ENCODE measurements around the gene PPP4C. TPM values are rescaled to one million over a fixed set of nuclear protein-coding genes. Genes with fewer than 3 reads are reported as not detected.

The PPP4C gene
- total and polyA plus RNA-seq, 11 donors = 29.9 to 89.0 (median 43.5) TPM

GRCh38 chr16:30127993-30128392, 52.2 kb downstream of the PPP4C start:
- H3K27me3 ChIP-seq = no peaks in the 10 kb centered on the region
- no peaks in the 10 kb centered on the region for H3K9me3 ChIP-seq
- ATAC-seq (no peak), DNase-seq (no peak)
- no peak for TF ChIP-seq CTCF (IDR thresholded peaks at IDR 0.05)
- TF ChIP-seq POLR2A (IDR thresholded peaks at IDR 0.05) = no peak
- 86 to 97% (median 88%) methylated on average over 1 of the region's 1 CpG for WGBS, 4 donors
- intact Hi-C loops (cut with DNase I) = loop anchor here in 3 of 10 donors (10.0 kb wide), 2 partner anchors 63 to 287 kb away; partner anchors contain the start of gene ALDOA (in 1 of the 3)
- no peaks in the 10 kb centered on the region for H3K36me3 ChIP-seq
- no peak overlapping the region for H3K27ac ChIP-seq
- H3K4me1 ChIP-seq = peaks cover 0 to 23% (median 2%) of the 10 kb centered on the region in 12 donors
- no peak overlapping the region for H3K4me3 ChIP-seq

DNA sequence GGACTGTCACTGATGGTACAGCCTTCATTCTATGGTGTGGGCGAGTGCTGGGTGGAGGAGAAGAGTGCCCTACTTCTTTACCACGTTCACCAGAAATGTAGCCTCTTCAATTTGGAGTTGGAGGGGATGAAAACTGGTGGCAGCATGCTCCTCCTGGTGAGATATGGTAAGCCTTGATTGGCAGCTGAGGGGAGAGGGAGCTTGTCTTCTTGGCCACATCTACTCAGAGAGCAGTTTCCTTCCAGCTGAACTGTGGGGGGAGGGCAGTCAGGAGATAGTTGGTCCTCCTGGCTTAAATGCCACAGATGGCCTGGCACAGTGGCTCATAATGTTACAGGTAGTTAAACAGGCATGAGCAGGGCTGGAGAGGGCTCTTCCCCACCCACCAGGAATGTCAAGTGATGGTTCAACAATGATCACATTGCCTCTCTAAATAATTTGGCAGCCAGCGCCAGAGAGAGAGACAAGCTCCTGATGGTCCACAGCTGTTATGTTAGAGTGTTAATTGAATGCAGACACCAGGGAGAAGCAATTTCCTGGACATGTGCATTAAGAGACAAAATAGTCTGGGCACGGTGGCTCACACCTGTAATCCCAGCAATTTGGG, 56.2 kb downstream of the PPP4C start:
- Histone ChIP-seq H3K27me3 (no peaks in the 10 kb centered on the region), H3K36me3 (no peaks in the 10 kb centered on the region), H3K9me3 (no peaks in the 10 kb centered on the region), H3K4me3 (no peak overlapping the region), H3K27ac (no peak overlapping the region), H3K4me1 (peaks cover 0 to 9% (median 0%) of the 10 kb centered on the region in 12 donors)
- intact Hi-C loops (cut with DNase I) = no loop called here
- ATAC-seq = no peak
- 27 to 57% (median 55%) methylated on average over 4 of the region's 4 CpGs for WGBS, 4 donors
- no peak for TF ChIP-seq POLR2A (IDR thresholded peaks at IDR 0.05)
- TF ChIP-seq CTCF (IDR thresholded peaks at IDR 0.05) = no peak
- no peak for DNase-seq

GRCh38 chr16:30132591-30132990, 56.8 kb downstream of the PPP4C start:
- intact Hi-C loops (cut with DNase I) = no loop called here

More at GRCh38 chr16:30132591-30132990, 56.8 kb downstream of the PPP4C start:
- Histone ChIP-seq H3K27ac (no peak overlapping the region), H3K4me3 (no peak overlapping the region), H3K36me3 (no peaks in the 10 kb centered on the region), H3K9me3 (no peaks in the 10 kb centered on the region), H3K27me3 (no peaks in the 10 kb centered on the region), H3K4me1 (peaks cover 0 to 12% (median 0%) of the 10 kb centered on the region in 12 donors)
- 63 to 75% (median 71%) methylated on average over 3 of the region's 3 CpGs for WGBS, 4 donors
- DNase-seq (no peak), ATAC-seq (no peak)
- TF ChIP-seq POLR2A (IDR thresholded peaks at IDR 0.05) = no peak

Other genes starting within 250 kb of the PPP4C start
- 100 to 1,000 TPM in 2 of 9 donors, 10 to 100 TPM in 7; 57.5 to 143 (median 76.3) TPM for gene CDIPT, start 212.8 kb upstream of the PPP4C start, total RNA-seq
- gene CDIPT, start 212.8 kb upstream of the PPP4C start, polyA plus RNA-seq = 100 to 1,000 TPM in 1 of 2 donors, 10 to 100 TPM in 1; 64.2 to 106 TPM
- gene SEZ6L2, start 176.4 kb upstream of the PPP4C start, total RNA-seq = 1 to 10 TPM in 5 of 9 donors, under 1 TPM in 3, not detected in 1; 0.16 to 8.9 (median 1.4) TPM
- gene SEZ6L2, start 176.4 kb upstream of the PPP4C start, polyA plus RNA-seq = under 1 TPM; 0.15 to 0.51 TPM
- gene ASPHD1, start 175.5 kb upstream of the PPP4C start, total RNA-seq = 1 to 10 TPM in 2 of 9 donors, under 1 TPM in 4, not detected in 3; 0.20 to 5.3 (median 0.65) TPM
- gene ASPHD1, start 175.5 kb upstream of the PPP4C start, polyA plus RNA-seq = under 1 TPM in 1 of 2 donors, not detected in 1; 0.54 TPM
- gene KCTD13, start 149.8 kb upstream of the PPP4C start, total RNA-seq = 1 to 10 TPM; 3.6 to 9.1 (median 7.2) TPM
- gene KCTD13, start 149.8 kb upstream of the PPP4C start, polyA plus RNA-seq = 1 to 10 TPM; 3.6 to 5.0 TPM
- gene TMEM219, start 113.9 kb upstream of the PPP4C start, total RNA-seq = 100 to 1,000 TPM in 2 of 9 donors, 10 to 100 TPM in 7; 58.9 to 121 (median 69.8) TPM
- gene TMEM219, start 113.9 kb upstream of the PPP4C start, polyA plus RNA-seq = 10 to 100 TPM; 66.6 to 72.3 TPM
- 10 to 100 TPM; 29.5 to 47.9 (median 35.1) TPM for gene TAOK2, start 102.1 kb upstream of the PPP4C start, total RNA-seq
- 10 to 100 TPM; 36.3 to 37.8 TPM for gene TAOK2, start 102.1 kb upstream of the PPP4C start, polyA plus RNA-seq
- gene HIRIP3, start 80.4 kb upstream of the PPP4C start, total RNA-seq = 10 to 100 TPM; 13.3 to 21.9 (median 17.5) TPM
- 10 to 100 TPM; 20.1 to 27.4 TPM for gene HIRIP3, start 80.4 kb upstream of the PPP4C start, polyA plus RNA-seq
- 10 to 100 TPM; 27.6 to 65.4 (median 32.6) TPM for gene INO80E, start 79.8 kb upstream of the PPP4C start, total RNA-seq
- 10 to 100 TPM; 60.9 to 71.5 TPM for gene INO80E, start 79.8 kb upstream of the PPP4C start, polyA plus RNA-seq
- 1 to 10 TPM in 1 of 9 donors, under 1 TPM in 4, not detected in 4; 0.09 to 1.4 (median 0.91) TPM for gene DOC2A, start 65.0 kb upstream of the PPP4C start, total RNA-seq
- gene DOC2A, start 65.0 kb upstream of the PPP4C start, polyA plus RNA-seq = under 1 TPM; 0.22 to 0.88 TPM
- not detected for gene C16orf92, start 52.8 kb upstream of the PPP4C start, total RNA-seq
- not detected for gene C16orf92, start 52.8 kb upstream of the PPP4C start, polyA plus RNA-seq
- not detected for gene TLCD3B, start 44.7 kb upstream of the PPP4C start, total RNA-seq
- gene TLCD3B, start 44.7 kb upstream of the PPP4C start, polyA plus RNA-seq = not detected
- 1,000 to 10,000 TPM; 2,644 to 5,076 (median 3,574) TPM for gene ALDOA, start 10.2 kb upstream of the PPP4C start, total RNA-seq
- 1,000 to 10,000 TPM; 2,585 to 3,542 TPM for gene ALDOA, start 10.2 kb upstream of the PPP4C start, polyA plus RNA-seq
- gene TBX6, start 15.9 kb downstream of the PPP4C start, total RNA-seq = under 1 TPM in 8 of 9 donors, not detected in 1; 0.39 to 0.95 (median 0.72) TPM
- gene TBX6, start 15.9 kb downstream of the PPP4C start, polyA plus RNA-seq = under 1 TPM; 0.26 to 0.84 TPM
- gene YPEL3, start 20.2 kb downstream of the PPP4C start, total RNA-seq = 100 to 1,000 TPM in 2 of 9 donors, 10 to 100 TPM in 7; 34.8 to 248 (median 49.3) TPM
- 100 to 1,000 TPM in 1 of 2 donors, 10 to 100 TPM in 1; 57.1 to 106 TPM for gene YPEL3, start 20.2 kb downstream of the PPP4C start, polyA plus RNA-seq
- gene GDPD3, start 37.5 kb downstream of the PPP4C start, total RNA-seq = 1 to 10 TPM in 7 of 9 donors, under 1 TPM in 2; 0.36 to 5.3 (median 2.2) TPM
- 1 to 10 TPM; 1.1 to 2.0 TPM for gene GDPD3, start 37.5 kb downstream of the PPP4C start, polyA plus RNA-seq
- gene MAPK3, start 47.2 kb downstream of the PPP4C start, total RNA-seq = 10 to 100 TPM; 32.9 to 79.4 (median 50.2) TPM
- 10 to 100 TPM; 49.4 to 61.3 TPM for gene MAPK3, start 47.2 kb downstream of the PPP4C start, polyA plus RNA-seq
- gene CORO1A, start 107.6 kb downstream of the PPP4C start, total RNA-seq = 100 to 1,000 TPM in 1 of 9 donors, 10 to 100 TPM in 3, 1 to 10 TPM in 5; 4.3 to 102 (median 8.5) TPM
- gene CORO1A, start 107.6 kb downstream of the PPP4C start, polyA plus RNA-seq = 10 to 100 TPM in 1 of 2 donors, 1 to 10 TPM in 1; 6.4 to 16.8 TPM
- gene BOLA2B, start 117.7 kb downstream of the PPP4C start, total RNA-seq = 100 to 1,000 TPM in 2 of 9 donors, 10 to 100 TPM in 7; 41.6 to 129 (median 58.2) TPM
- 100 to 1,000 TPM; 140 to 204 TPM for gene BOLA2B, start 117.7 kb downstream of the PPP4C start, polyA plus RNA-seq
- 10 to 100 TPM in 7 of 9 donors, 1 to 10 TPM in 2; 8.2 to 32.2 (median 26.0) TPM for gene SLX1A, start 117.9 kb downstream of the PPP4C start, total RNA-seq
- 10 to 100 TPM; 19.2 to 25.6 TPM for gene SLX1A, start 117.9 kb downstream of the PPP4C start, polyA plus RNA-seq
- gene SULT1A3, start 123.3 kb downstream of the PPP4C start, total RNA-seq = 10 to 100 TPM in 3 of 9 donors, 1 to 10 TPM in 6; 1.2 to 14.9 (median 9.7) TPM
- gene SULT1A3, start 123.3 kb downstream of the PPP4C start, polyA plus RNA-seq = 10 to 100 TPM in 1 of 2 donors, 1 to 10 TPM in 1; 5.2 to 10.8 TPM
- 10 to 100 TPM in 1 of 9 donors, 1 to 10 TPM in 6, under 1 TPM in 2; 0.63 to 12.3 (median 3.9) TPM for gene NPIPB13, start 172.5 kb downstream of the PPP4C start, total RNA-seq
- gene NPIPB13, start 172.5 kb downstream of the PPP4C start, polyA plus RNA-seq = 1 to 10 TPM; 1.9 to 3.5 TPM